Chondrocyte (in vitro differentiated cells): ENCODE data around the gene EPHB1. TPM values are rescaled to one million over a fixed set of nuclear protein-coding genes. Genes with fewer than 3 reads are reported as not detected.

Source experiments
- DNase-seq: peaks from one replicate; pipeline ENCODE4 v3.0.0; 2021; ENCODE audit warnings: mixed read lengths, low spot score
- H3K27ac Mint-ChIP-seq: one replicate; pipeline ENCODE4 v1.8.0; 2021; ENCODE audit warnings: mild to moderate bottlenecking, moderate library complexity, mixed read lengths; ENCODE audit not compliant: unreplicated experiment
- H3K27me3 Mint-ChIP-seq: 2 replicates; pipeline ENCODE4 v1.8.0; 2021; ENCODE audit warnings: low read depth, mixed read lengths
- H3K36me3 Mint-ChIP-seq: 2 replicates; pipeline ENCODE4 v1.8.0; 2021; ENCODE audit warnings: low read depth, mixed read lengths
- H3K4me1 Mint-ChIP-seq: 2 replicates; pipeline ENCODE4 v1.8.0; 2021; ENCODE audit warnings: low read depth, mild to moderate bottlenecking, mixed read lengths
- H3K4me3 Mint-ChIP-seq: one replicate; pipeline ENCODE4 v1.8.0; 2021; ENCODE audit warnings: mild to moderate bottlenecking, moderate library complexity, mixed read lengths; ENCODE audit not compliant: unreplicated experiment
- H3K9me3 Mint-ChIP-seq: 2 replicates; pipeline ENCODE4 v1.8.0; 2021; ENCODE audit warnings: low read depth, mixed read lengths
- total RNA-seq: library from RNA; stranded (reverse); gene quantifications from 3 replicates; pipeline ENCODE4 v1.2.1, GENCODE V29; 2021
- TF ChIP-seq, protein P1 (sequence below): fragments of 200-600 bp; sonication (generic); IDR thresholded peaks from 2 replicates; pipeline ENCODE4 v1.5.0; 2021; ENCODE audit warnings: antibody characterized with exemption, mild to moderate bottlenecking, moderate library complexity

Gene EPHB1
- total RNA-seq, 1 donor from 2014 or later: 1.7 TPM

DNA sequence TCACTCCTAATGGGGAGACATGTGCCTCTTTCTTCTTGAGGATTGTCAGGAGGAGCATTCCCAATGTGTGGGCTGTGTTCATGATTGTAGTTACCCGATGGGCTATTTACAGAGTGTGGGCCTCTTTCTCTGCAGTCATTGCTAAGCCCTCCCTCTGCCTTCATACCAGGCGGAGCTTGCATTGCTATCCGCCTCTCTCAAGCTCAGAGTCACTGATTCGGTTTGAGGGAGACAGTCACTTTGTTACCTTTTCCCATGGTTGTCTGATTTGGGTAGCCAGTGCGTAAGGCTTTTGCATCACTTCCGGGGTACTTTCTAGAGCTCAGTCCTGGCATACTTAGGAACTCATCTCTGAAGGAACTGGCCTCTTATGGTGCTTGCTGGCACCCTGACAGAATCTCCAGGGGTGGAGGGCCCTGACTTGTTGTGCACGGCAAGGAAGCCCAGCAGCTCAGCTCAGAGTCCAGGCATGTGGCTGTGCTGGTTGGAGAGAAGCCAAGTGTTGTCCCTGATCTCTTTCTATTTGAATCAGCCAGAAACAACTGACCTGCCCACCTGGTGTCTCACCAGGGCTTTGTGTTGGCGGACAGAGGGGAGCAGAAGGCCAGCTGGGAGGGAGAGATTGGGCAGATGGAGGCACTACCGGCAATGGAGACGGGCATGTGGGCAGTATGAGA, 79.8 kb downstream of the EPHB1 start:
- TF ChIP-seq, protein P1, sequence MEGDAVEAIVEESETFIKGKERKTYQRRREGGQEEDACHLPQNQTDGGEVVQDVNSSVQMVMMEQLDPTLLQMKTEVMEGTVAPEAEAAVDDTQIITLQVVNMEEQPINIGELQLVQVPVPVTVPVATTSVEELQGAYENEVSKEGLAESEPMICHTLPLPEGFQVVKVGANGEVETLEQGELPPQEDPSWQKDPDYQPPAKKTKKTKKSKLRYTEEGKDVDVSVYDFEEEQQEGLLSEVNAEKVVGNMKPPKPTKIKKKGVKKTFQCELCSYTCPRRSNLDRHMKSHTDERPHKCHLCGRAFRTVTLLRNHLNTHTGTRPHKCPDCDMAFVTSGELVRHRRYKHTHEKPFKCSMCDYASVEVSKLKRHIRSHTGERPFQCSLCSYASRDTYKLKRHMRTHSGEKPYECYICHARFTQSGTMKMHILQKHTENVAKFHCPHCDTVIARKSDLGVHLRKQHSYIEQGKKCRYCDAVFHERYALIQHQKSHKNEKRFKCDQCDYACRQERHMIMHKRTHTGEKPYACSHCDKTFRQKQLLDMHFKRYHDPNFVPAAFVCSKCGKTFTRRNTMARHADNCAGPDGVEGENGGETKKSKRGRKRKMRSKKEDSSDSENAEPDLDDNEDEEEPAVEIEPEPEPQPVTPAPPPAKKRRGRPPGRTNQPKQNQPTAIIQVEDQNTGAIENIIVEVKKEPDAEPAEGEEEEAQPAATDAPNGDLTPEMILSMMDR: no peak
- no peak for DNase-seq
- no peaks in the 10 kb centered on the region for H3K4me1 Mint-ChIP-seq
- H3K9me3 Mint-ChIP-seq: peaks cover 3% of the 10 kb centered on the region
- H3K27me3 Mint-ChIP-seq: peaks cover 2% of the 10 kb centered on the region
- H3K4me3 Mint-ChIP-seq: no peak overlapping the region
- no peaks in the 10 kb centered on the region for H3K36me3 Mint-ChIP-seq
- H3K27ac Mint-ChIP-seq: no peak overlapping the region

DNA sequence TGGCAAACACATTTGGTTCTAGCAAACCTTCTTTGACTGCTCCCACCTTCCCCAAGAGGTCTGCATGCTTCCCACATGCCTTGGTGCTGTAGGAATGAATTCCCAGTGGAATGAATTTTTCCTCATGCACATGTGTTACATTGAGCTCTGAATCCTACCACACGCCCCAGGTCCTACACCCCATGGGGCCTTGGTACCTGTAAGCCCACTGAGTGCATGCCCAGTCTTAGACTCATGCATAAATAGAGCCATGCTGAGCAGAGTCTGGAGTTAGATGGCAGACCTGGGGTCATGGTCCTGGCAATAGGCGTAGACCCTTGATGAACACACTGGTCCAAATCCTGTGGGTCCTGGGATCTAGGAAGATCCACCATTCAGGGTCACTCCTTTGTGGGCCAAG, 81.8 kb downstream of the EPHB1 start:
- TF ChIP-seq, protein P1: no peak
- DNase-seq: no peak
- H3K27me3 Mint-ChIP-seq: peaks cover 2% of the 10 kb centered on the region
- no peaks in the 10 kb centered on the region for H3K4me1 Mint-ChIP-seq
- peaks cover 3% of the 10 kb centered on the region for H3K9me3 Mint-ChIP-seq
- no peaks in the 10 kb centered on the region for H3K36me3 Mint-ChIP-seq
- no peak overlapping the region for H3K27ac Mint-ChIP-seq
- H3K4me3 Mint-ChIP-seq: no peak overlapping the region

DNA sequence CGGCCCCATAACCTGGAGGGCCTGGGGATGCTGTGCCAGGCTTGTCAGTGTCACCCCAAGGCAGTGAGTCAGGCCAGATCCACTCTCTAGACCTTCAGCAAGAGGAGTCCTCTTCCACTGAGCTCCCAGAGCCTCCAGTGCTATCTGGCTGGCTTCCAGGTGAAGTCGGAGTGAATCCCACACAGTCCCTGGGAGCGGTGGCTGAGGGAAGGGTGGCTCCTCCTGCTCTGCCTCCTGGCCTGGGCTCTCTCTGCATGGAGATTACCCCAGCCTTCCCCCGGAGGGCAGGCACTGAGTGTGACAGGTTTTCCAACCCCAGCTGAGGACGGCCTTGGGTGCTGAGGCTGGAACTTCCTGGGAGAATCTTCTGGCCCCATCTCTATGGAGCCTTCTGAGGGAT, 82.7 kb downstream of the EPHB1 start:
- peaks cover 3% of the 10 kb centered on the region for H3K9me3 Mint-ChIP-seq
- H3K4me1 Mint-ChIP-seq: no peaks in the 10 kb centered on the region
- no peak overlapping the region for H3K4me3 Mint-ChIP-seq
- TF ChIP-seq, protein P1: no peak
- DNase-seq: no peak
- no peak overlapping the region for H3K27ac Mint-ChIP-seq
- H3K36me3 Mint-ChIP-seq: no peaks in the 10 kb centered on the region
- peaks cover 2% of the 10 kb centered on the region for H3K27me3 Mint-ChIP-seq

DNA sequence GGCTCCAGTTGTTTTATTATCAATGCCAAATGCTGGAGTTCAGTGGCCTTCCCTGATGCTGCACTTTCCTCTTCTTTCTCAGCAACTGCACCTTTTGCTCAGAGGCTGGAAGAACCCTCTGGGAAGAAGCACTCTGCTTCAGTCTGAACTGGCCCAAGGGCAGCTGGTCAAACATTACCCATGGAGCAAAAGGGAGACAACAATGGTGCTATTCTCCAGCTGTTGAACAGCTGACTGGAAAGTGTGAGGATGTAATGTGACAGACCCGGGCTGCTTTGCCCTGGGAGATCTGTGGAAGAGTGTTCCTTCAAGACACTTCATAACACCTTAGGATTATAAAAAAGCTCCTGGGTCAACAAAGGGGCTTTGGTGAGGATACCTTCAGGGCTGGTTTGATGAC, 84.9 kb downstream of the EPHB1 start:
- Mint-ChIP-seq H3K4me3 (no peak overlapping the region), H3K27me3 (peaks cover 2% of the 10 kb centered on the region), H3K27ac (no peak overlapping the region), H3K9me3 (no peaks in the 10 kb centered on the region), H3K4me1 (no peaks in the 10 kb centered on the region), H3K36me3 (no peaks in the 10 kb centered on the region)
- TF ChIP-seq, protein P1: no peak
- no peak for DNase-seq

DNA sequence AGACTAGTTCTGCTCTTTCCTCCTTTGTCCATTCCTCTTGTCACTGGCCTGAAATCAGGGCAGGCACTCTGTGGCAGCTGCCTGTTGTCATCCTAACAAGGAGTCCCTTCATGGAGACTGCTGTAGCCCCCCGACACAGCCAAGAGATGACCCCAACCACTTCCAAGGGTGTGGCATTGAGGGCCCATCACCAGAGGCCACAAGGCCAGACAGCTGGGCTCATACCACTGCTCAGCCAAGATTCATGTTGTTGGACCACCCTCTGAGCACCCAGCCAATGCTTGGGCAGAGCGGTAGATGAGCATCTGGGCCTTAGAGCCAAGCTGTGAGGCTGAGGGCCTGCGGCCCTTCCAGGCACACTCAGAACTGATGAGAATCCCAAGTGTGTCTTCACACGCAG, 85.4 kb downstream of the EPHB1 start:
- Mint-ChIP-seq H3K4me1 (no peaks in the 10 kb centered on the region), H3K36me3 (no peaks in the 10 kb centered on the region), H3K4me3 (no peak overlapping the region), H3K27ac (no peak overlapping the region), H3K27me3 (peaks cover 2% of the 10 kb centered on the region), H3K9me3 (no peaks in the 10 kb centered on the region)
- TF ChIP-seq, protein P1: no peak
- DNase-seq: no peak
